DND-41 (cell line): Measurements from ENCODE around the gene ARMC2.

ENCODE experiments used
- EZH2 ChIP-seq: IDR thresholded peaks from 3 replicates; pipeline ENCODE4 v1.6.1; 2012; ENCODE audit warnings: borderline replicate concordance, low read depth, mild to moderate bottlenecking, moderate library complexity, low read length, inconsistent platforms; ENCODE audit not compliant: severe bottlenecking
- TF ChIP-seq, protein P1 (sequence below): IDR thresholded peaks from 2 replicates; pipeline ENCODE4 v1.5.1; 2012; ENCODE audit warnings: borderline replicate concordance, low read length, moderate library complexity, mild to moderate bottlenecking; ENCODE audit not compliant: poor library complexity, severe bottlenecking; ENCODE audit errors: extremely low read depth

DNA sequence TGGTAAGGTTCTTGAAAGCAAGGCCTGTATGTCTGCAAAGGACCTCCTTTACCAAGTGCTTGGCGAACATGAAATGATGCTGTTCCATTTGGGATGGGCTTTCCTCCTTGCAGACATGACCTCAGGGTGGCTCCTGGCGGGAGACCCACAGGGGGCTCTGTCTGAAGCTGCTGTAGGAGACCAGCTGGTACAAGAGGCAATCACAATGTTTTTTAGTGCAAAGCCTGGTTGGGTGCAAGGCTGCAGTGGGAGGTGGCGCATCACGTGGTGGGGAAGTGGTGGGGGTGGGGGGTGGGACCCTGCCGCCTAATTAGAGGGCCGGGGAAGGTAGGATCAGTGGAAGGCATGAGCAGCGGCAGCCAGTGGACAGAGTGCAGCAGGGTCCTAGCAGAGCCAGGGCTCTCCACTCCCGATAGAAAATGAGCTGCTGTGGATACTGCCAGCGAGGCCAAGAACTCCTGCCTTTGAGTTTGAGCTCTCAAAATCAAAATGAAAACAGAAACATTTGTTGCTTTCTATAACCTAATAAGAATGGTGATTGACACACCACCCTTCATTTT lies 9.1 kb upstream of the ARMC2 start:
- TF ChIP-seq, protein P1, sequence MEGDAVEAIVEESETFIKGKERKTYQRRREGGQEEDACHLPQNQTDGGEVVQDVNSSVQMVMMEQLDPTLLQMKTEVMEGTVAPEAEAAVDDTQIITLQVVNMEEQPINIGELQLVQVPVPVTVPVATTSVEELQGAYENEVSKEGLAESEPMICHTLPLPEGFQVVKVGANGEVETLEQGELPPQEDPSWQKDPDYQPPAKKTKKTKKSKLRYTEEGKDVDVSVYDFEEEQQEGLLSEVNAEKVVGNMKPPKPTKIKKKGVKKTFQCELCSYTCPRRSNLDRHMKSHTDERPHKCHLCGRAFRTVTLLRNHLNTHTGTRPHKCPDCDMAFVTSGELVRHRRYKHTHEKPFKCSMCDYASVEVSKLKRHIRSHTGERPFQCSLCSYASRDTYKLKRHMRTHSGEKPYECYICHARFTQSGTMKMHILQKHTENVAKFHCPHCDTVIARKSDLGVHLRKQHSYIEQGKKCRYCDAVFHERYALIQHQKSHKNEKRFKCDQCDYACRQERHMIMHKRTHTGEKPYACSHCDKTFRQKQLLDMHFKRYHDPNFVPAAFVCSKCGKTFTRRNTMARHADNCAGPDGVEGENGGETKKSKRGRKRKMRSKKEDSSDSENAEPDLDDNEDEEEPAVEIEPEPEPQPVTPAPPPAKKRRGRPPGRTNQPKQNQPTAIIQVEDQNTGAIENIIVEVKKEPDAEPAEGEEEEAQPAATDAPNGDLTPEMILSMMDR = no peak
- no peak for TF ChIP-seq EZH2
